PFSK-1 (cell line): ENCODE measurements around the gene SYMPK.
A peak's percentile ranks its signal among the peaks of the same experiment; 100 is the strongest.

Experiments
- FOXP2 ChIP-seq: optimal IDR thresholded peaks from 2 replicates; pipeline ENCODE3; 2011; ENCODE audit warnings: borderline replicate concordance, control low read depth, inconsistent platforms; ENCODE audit not compliant: insufficient read depth; ENCODE audit errors: extremely low read length, extremely low read depth
- POLR2AphosphoS5 ChIP-seq: IDR thresholded peaks from 2 replicates; pipeline ENCODE4 v1.6.1; 2012; ENCODE audit warnings: low read depth, mild to moderate bottlenecking, control low read depth, low read length, moderate library complexity
- SIN3A ChIP-seq: IDR thresholded peaks from 2 replicates; pipeline ENCODE4 v1.6.1; 2012; ENCODE audit warnings: mild to moderate bottlenecking, low read length, moderate library complexity, borderline replicate concordance; ENCODE audit not compliant: insufficient read depth
- TAF1 ChIP-seq: IDR thresholded peaks from 2 replicates; pipeline ENCODE4 v1.6.1; 2012; ENCODE audit warnings: low read length, control low read depth, borderline replicate concordance; ENCODE audit not compliant: insufficient read depth
- TF ChIP-seq, protein P1 (sequence below), 2 experiments: IDR thresholded peaks; 2 replicates each; pipeline versions ENCODE4 v1.6.1 to v1.8.0; 2011 to 2012; ENCODE audit warnings: low read depth in 2 of 2, low read length in 2 of 2, control low read depth in 1 of 2, inconsistent platforms in 1 of 2, mild to moderate bottlenecking in 1 of 2, moderate library complexity in 1 of 2; ENCODE audit not compliant: insufficient read depth in 1 of 2

Gene SYMPK

DNA sequence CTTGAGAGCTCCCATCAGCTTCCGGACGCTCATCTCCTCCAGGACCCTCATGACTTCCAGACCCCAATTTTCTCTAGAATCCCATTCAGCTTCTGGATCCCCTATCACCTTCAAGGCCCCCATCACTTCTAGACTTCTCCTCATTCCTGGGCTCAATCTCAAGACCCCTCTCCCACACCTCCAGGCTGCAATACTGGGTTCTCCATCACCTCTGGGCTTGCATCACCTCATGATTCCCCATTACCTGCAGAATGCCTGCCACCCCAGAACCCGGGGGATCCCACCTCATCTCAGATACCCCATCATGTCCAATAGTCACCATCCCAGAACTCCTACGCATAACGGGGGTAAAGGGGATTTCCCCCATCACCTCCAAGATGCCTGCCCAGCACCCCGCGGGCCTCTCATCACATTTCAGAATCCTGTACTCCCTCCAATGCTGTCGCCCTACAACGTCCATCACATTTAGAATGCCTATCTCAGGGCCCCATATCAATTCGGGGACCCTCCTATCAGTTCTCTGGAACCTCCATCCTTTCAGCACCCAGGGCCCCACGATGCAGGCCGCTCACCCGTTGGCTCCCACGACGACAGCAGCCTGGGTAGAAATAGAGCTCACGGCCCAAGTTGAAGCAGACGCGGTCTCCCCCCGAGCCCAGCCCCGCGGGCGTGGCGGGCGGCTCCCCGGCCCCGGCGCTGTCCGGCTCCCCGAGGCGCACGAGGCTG lies 71.0 kb downstream of the SYMPK start:
- no peak for TF ChIP-seq POLR2AphosphoS5
- no peak for TF ChIP-seq FOXP2
- no peak for TF ChIP-seq SIN3A
- TF ChIP-seq, protein P1, sequence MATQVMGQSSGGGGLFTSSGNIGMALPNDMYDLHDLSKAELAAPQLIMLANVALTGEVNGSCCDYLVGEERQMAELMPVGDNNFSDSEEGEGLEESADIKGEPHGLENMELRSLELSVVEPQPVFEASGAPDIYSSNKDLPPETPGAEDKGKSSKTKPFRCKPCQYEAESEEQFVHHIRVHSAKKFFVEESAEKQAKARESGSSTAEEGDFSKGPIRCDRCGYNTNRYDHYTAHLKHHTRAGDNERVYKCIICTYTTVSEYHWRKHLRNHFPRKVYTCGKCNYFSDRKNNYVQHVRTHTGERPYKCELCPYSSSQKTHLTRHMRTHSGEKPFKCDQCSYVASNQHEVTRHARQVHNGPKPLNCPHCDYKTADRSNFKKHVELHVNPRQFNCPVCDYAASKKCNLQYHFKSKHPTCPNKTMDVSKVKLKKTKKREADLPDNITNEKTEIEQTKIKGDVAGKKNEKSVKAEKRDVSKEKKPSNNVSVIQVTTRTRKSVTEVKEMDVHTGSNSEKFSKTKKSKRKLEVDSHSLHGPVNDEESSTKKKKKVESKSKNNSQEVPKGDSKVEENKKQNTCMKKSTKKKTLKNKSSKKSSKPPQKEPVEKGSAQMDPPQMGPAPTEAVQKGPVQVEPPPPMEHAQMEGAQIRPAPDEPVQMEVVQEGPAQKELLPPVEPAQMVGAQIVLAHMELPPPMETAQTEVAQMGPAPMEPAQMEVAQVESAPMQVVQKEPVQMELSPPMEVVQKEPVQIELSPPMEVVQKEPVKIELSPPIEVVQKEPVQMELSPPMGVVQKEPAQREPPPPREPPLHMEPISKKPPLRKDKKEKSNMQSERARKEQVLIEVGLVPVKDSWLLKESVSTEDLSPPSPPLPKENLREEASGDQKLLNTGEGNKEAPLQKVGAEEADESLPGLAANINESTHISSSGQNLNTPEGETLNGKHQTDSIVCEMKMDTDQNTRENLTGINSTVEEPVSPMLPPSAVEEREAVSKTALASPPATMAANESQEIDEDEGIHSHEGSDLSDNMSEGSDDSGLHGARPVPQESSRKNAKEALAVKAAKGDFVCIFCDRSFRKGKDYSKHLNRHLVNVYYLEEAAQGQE (IDR thresholded peaks at IDR 0.05; ENCODE audit: insufficient read depth in 1 of 2, low read depth in 2 of 2, low read length in 2 of 2) = 0 out of 4 replicates have a peak, but pooled peaks of 1 of the 2 experiments have one; percentile 16
- no peak for TF ChIP-seq TAF1

DNA sequence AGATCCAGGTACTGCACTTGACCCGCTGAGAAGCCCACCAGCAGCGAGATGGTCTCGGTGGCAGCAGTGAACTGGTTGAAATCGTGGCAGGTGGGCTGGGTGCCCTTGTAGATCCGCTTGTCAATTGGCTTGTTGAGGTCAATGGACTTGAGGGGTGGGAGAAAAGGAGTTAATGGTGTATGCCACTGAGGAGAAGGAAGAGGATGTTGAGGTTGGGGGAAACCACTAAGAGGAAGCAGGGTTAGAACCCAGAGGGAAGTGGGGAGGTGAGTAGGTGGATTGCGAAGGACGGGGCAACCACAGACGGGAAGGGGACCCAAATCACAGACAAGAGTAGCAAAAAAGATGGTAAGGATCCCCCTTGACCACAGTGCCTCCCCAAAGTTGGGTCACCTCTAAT lies 72.0 kb downstream of the SYMPK start:
- TF ChIP-seq FOXP2 = no peak

DNA sequence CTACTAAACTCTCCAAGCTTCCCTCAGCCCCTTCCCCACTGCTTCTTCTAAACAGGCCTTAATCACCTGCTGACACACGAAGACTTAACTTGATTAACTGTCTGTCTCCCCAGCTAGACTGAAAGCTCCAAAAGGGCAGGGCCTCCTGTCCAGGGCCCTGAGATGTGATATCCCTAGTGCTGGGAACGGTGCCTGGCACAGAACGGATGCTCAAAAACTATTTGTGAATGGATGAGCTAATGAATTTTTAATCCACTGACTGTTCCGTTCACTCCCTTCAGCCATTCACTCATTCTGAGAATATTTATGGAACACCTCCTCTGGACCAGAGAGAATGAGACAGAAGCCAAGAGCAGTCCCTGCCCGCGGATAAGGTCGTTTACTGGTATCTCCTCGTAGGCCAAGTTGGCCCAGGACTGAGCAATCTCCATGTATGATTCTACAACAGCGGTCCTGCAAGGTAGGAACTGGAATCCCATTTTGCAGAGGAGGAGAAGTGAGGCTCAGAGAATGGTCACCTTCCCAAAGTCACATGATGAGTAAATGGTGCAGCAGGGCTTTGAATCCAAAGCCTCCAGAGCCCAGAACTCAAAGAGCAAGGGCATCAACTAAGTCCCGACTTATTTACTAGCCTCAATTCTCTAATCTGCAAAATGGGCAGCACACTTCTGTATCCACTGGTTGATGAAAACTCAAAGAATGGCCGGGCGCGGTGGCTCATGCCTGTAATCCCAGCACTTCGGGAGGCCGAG lies 73.7 kb downstream of the SYMPK start:
- TF ChIP-seq SIN3A (no peak), POLR2AphosphoS5 (no peak), FOXP2 (no peak), TAF1 (no peak)
- TF ChIP-seq, protein P1 (IDR thresholded peaks at IDR 0.05; ENCODE audit: insufficient read depth in 1 of 2, low read depth in 2 of 2, low read length in 2 of 2) = no peak

DNA sequence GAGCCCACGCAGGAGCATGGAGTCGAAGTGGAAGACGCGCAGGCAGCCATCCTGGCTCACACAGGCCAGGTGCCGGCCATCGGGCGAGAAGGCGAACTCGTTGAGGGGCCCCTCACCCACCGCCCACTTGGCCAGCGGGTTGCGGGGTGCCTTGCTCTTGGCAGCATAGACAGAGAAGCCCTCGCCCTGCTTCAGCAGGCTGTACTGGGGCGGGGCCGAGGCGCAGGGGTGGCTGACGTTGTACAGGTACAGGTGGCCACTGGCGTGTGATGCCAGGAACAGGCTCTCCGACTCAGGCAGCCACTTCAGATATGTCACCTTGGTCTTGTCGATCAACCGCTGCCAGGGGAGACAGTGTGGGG lies 76.4 kb downstream of the SYMPK start:
- no peak for TF ChIP-seq POLR2AphosphoS5
- TF ChIP-seq FOXP2 = no peak
- no peak for TF ChIP-seq TAF1
- TF ChIP-seq, protein P1 (IDR thresholded peaks at IDR 0.05; ENCODE audit: insufficient read depth in 1 of 2, low read depth in 2 of 2, low read length in 2 of 2) = no peak
- no peak for TF ChIP-seq SIN3A

DNA sequence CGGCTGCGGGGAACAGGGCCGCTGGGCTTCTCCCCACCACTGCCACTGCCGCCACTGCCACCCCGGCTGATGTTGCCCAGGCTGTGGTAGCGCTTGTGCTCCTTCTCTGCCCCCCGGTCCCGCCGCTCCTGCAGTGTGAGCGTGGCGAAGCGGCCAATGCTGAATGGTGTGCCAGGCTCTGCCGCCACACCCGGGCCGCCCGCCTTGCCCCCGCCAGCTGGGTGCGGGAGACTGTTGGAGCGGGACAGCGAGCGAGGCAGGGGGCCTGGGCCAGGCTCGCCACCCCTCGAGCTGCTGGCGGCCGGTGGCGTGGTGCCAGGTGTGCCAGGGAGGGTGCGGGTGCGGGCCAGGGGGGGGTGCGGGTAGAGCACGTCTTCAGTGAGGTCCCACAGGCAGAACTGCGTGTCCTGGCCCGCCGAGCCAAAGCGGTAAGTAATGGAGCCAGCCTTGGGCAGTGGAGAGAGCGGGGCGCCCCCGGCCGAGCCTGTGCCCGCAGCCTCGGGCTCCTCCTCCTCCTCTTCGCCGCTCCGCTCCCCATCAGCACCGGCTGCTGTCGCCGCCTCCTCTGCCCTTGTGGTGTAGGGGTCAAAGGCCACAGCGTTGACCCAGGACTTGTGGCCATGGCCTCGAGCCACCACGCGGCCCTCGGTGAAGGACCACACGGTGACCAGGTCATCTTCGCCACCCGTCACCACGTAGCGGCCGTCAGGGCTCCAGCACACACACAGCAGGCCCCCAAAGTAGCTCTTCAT lies 77.0 kb downstream of the SYMPK start:
- TF ChIP-seq TAF1 (no peak), SIN3A (no peak), POLR2AphosphoS5 (no peak), FOXP2 (no peak)
- TF ChIP-seq, protein P1 (IDR thresholded peaks at IDR 0.05; ENCODE audit: insufficient read depth in 1 of 2, low read depth in 2 of 2, low read length in 2 of 2) = no peak
